ENCODE data around the gene THRB.

The THRB gene

DNA sequence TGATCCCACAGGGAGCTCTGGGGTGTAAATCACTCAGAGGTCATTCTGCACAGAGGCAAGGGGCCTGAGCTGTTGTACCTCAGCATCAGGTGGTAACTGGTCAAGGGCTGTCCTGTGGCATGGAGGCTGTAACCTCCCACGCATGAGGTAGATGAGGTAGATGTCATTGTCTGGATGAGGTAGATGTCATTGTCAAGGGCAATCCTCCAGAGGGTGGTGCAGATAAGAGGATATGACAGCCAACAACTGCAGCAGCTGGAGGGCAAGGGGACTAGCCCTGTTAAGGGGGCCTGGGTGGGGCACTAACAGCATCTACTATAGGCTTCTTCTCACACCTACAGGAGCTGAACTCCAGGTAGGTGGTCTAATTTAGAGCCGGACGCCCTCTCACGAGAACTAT, 55.6 kb downstream of the THRB start:
- TF ChIP-seq, protein P1, sequence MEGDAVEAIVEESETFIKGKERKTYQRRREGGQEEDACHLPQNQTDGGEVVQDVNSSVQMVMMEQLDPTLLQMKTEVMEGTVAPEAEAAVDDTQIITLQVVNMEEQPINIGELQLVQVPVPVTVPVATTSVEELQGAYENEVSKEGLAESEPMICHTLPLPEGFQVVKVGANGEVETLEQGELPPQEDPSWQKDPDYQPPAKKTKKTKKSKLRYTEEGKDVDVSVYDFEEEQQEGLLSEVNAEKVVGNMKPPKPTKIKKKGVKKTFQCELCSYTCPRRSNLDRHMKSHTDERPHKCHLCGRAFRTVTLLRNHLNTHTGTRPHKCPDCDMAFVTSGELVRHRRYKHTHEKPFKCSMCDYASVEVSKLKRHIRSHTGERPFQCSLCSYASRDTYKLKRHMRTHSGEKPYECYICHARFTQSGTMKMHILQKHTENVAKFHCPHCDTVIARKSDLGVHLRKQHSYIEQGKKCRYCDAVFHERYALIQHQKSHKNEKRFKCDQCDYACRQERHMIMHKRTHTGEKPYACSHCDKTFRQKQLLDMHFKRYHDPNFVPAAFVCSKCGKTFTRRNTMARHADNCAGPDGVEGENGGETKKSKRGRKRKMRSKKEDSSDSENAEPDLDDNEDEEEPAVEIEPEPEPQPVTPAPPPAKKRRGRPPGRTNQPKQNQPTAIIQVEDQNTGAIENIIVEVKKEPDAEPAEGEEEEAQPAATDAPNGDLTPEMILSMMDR (IDR thresholded peaks at IDR 0.05; ENCODE audit: low read length, missing control alignments), result no peak
- no peak for DNase-seq (ENCODE audit: low read depth)
- H3K4me3 ChIP-seq (replicated peaks; ENCODE audit: low read depth, low read length), result no peak overlapping the region

DNA sequence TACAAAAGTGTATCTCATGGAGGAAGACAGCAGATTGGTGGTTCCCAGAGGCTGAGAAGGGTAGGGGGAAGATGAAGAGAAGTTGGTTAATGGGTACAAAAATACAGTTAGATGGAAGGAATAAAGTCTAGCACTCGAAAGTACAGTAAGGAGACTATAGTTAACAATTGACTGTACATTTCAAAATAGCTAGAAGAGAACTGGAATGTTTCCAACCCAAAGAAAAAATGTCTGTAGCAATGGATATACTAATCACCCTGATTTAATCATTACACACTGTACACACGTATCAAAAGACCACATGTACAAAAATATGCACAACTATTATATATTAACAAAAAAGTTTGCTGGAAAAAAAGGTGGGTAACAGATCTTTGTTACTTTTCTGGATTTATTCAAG, 57.3 kb downstream of the THRB start:
- TF ChIP-seq, protein P1 (IDR thresholded peaks at IDR 0.05; ENCODE audit: low read length, missing control alignments), result no peak
- DNase-seq (ENCODE audit: low read depth), result no peak

DNA sequence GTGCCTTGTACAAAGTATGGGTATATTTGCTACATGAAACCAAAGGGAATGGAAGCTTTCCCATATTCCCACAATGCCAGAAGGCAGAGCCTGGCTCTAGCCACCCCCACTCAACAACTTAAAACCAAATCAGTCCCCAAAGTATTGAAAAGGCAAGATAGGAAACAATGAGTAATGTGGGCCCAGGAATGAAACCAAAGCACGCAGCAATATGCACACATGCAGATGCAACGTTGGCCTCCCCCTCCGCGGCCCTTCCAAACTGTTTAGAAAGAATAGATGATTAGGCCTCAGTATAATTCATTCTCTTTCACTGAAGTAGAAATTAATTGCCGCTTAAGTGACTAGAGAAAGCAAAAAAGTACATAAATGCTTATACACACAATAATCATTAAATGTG, 59.1 kb downstream of the THRB start:
- H3K4me3 ChIP-seq (replicated peaks; ENCODE audit: low read depth, low read length), result no peak overlapping the region
- TF ChIP-seq, protein P1 (IDR thresholded peaks at IDR 0.05; ENCODE audit: low read length, missing control alignments), result no peak
- DNase-seq (ENCODE audit: low read depth), result no peak

More for the DNA sequence above, 57.3 kb downstream of the THRB start:
- no peak overlapping the region for H3K4me3 ChIP-seq (replicated peaks; ENCODE audit: low read depth, low read length)

DNA sequence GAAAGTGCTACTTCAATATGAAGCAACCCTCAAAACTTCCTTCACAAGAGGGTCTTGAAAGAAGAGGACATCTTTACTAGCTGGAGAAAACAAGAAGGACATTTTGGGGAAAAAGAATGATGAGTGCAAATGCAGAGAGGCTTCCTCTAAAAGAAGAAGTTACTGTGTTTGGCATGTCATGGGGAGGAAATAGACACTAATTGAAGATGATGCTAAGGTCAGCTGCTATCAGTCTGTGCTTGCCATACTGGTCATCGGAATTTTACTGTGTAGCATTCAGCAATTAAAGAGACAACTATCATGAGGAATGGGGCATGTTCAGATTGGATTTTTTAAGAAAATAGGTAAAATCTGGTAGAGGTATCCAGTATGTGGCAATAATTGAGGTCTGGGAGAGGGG, 60.0 kb downstream of the THRB start:
- H3K4me3 ChIP-seq (replicated peaks; ENCODE audit: low read depth, low read length), result no peak overlapping the region
- no peak for DNase-seq (ENCODE audit: low read depth)
- TF ChIP-seq, protein P1 (IDR thresholded peaks at IDR 0.05; ENCODE audit: low read length, missing control alignments), result no peak

DNA sequence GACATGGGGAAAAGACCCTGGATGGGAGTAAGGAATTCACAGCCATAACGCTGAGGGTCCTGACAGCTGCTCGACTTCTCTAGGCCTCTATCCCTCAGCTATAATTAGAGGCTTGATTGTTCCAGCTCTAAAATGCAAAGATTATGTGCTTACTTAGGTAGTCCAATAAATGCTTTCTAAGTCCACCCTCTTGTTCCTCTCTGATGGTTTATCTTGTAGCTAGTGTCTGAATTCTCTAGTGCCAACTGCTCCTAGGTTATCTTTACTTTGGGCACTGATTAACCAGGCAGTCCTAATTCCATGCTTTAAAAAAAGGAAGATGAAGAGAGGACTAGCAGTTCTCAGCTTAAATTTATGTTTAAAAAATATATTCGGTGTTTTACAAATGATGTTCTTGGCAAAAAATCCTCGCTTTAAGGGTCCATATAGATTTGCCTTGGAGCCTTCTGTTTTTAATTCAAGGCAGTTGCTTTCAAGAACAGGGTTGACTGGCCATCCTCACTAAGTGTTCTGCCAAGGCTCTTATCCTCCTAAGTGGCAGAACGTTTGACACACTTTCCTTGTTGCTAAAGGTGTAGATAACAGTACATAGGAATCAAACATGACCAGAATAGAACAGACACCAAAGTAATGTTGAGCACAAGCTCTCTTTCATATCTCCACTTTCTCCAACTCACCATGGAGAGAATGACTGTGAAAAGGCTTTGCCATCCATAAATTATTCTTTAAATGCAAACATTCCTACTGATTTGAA, 60.6 kb downstream of the THRB start:
- TF ChIP-seq, protein P1 (IDR thresholded peaks at IDR 0.05; ENCODE audit: low read length, missing control alignments), result no peak
- no peak overlapping the region for H3K4me3 ChIP-seq (replicated peaks; ENCODE audit: low read depth, low read length)
- no peak for DNase-seq (ENCODE audit: low read depth)

DNA sequence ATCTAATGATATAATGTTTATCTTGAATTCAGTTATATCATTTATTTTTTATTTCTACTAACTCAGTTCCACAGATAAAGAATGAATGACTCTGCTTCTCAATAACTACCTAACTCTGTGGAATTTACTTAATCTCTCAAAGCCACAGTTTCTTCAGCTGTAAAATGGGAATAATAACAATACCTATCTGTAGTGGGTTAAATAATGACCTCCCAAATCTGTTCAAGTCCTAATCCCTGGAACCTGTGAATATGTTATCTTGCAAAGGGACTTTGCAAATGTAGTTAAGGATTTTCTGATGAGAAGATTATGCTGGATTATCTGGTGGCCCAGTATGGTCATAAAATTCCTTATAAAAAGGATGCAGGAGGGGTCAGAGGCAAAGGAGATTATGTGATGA, 61.7 kb downstream of the THRB start:
- DNase-seq (ENCODE audit: low read depth), result no peak
- TF ChIP-seq, protein P1 (IDR thresholded peaks at IDR 0.05; ENCODE audit: low read length, missing control alignments), result no peak
- no peak overlapping the region for H3K4me3 ChIP-seq (replicated peaks; ENCODE audit: low read depth, low read length)

DNA sequence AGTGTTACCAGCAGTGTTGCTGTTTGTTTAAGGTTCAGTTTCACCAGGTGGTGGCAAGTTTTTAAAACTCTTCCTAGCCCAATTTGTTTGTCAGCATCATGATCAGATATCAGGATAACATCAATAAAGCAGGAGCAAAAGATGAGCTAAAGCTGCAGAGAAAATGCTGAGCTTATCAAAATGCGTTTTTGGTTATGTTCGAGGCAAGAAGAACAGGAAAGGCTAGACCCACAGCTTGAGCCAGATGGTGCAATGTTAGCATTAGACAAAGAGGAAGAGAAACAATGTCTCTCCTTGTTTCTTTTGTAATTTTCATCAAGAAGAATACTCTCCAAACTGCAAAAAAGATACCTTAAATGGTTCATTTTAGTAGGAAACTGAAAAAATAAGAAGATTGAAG, 66.2 kb downstream of the THRB start:
- TF ChIP-seq, protein P1 (IDR thresholded peaks at IDR 0.05; ENCODE audit: low read length, missing control alignments), result no peak
- DNase-seq (ENCODE audit: low read depth), result no peak
- H3K4me3 ChIP-seq (replicated peaks; ENCODE audit: low read depth, low read length), result no peak overlapping the region

Data from fibroblast of pulmonary artery (primary cell).